Fibroblast of lung (primary cell): ENCODE measurements around the gene ABHD3.

ENCODE experiments used
- EZH2 ChIP-seq: IDR thresholded peaks from 2 replicates; pipeline ENCODE4 v1.5.1; 2012; ENCODE audit warnings: low read length, control low read depth, mild to moderate bottlenecking; ENCODE audit errors: missing control alignments
- TF ChIP-seq, protein P1 (sequence below), 2 donors: IDR thresholded peaks in 1 of 2; conservative IDR thresholded peaks in 1 of 2; 1 replicate in 1 of 2; 2 replicates in 1 of 2; pipeline ENCODE4 v1.5.1; 2011 to 2012; ENCODE audit warnings: low read length in 2 of 2, control low read depth in 1 of 2, inconsistent platforms in 1 of 2, low read depth in 1 of 2, mild to moderate bottlenecking in 1 of 2

DNA sequence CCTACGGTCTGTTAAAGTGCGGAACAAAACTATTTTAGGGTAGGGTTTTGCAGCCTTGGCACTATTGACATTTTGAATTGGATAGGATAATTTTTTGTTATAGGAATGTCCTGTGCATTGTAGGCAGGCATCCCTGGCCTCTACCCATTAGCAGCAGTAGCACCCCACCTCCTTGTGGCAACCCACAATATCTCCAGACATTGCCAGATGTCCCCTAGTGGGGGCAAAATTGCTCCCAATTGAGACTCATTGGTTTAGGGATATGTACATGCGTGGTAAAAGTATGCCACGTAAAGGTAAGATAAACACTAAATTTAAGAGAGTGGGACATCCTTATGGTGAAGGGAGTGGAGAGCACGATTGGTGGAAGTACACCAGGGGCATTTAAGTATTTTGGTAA lies 40.7 kb upstream of the ABHD3 start:
- TF ChIP-seq, protein P1, sequence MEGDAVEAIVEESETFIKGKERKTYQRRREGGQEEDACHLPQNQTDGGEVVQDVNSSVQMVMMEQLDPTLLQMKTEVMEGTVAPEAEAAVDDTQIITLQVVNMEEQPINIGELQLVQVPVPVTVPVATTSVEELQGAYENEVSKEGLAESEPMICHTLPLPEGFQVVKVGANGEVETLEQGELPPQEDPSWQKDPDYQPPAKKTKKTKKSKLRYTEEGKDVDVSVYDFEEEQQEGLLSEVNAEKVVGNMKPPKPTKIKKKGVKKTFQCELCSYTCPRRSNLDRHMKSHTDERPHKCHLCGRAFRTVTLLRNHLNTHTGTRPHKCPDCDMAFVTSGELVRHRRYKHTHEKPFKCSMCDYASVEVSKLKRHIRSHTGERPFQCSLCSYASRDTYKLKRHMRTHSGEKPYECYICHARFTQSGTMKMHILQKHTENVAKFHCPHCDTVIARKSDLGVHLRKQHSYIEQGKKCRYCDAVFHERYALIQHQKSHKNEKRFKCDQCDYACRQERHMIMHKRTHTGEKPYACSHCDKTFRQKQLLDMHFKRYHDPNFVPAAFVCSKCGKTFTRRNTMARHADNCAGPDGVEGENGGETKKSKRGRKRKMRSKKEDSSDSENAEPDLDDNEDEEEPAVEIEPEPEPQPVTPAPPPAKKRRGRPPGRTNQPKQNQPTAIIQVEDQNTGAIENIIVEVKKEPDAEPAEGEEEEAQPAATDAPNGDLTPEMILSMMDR (conservative IDR thresholded peaks at IDR 0.05 in 1 of 2, IDR thresholded peaks at IDR 0.05 in 1 of 2; ENCODE audit: low read depth in 1 of 2, low read length in 2 of 2) = no peak
- TF ChIP-seq EZH2 = no peak
